Measurements from ENCODE around the gene APOL3.
"Not testable (repeated sequence)": the region's sequence is repeated elsewhere in the genome, so short reads cannot be mapped to it uniquely, and the experiment has no call there.

The APOL3 gene

GRCh38 chr22:36131907-36132306 is 28.6 kb downstream of the APOL3 start:
- no peak for DNase-seq

GRCh38 chr22:36129486-36130388 is 30.8 kb downstream of the APOL3 start:
- no peak for DNase-seq

DNA sequence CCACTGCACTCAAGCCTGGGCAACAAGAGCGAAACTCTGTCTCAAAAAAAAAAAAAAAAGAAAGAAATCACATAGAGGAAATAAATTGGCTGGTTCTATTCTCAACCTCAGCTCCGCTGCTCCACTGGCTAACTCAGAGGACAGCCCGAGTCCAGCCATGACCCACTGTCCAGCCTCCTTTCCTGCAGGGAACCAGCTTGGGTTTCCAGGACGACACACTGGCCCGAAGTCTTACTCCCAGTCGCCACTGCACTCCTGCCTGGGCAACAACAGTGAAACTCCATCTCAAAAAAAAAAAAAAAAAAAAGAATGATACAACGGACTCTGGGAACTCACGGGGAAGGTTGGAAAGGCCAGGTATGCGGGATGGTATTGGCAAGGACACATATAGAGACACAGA is 31.5 kb downstream of the APOL3 start:
- DNase-seq = no peak

GRCh38 chr22:36125994-36126531 is 34.5 kb downstream of the APOL3 start:
- no peak for DNase-seq

GRCh38 chr22:36125434-36125833 is 35.1 kb downstream of the APOL3 start:
- no peak for DNase-seq

DNA sequence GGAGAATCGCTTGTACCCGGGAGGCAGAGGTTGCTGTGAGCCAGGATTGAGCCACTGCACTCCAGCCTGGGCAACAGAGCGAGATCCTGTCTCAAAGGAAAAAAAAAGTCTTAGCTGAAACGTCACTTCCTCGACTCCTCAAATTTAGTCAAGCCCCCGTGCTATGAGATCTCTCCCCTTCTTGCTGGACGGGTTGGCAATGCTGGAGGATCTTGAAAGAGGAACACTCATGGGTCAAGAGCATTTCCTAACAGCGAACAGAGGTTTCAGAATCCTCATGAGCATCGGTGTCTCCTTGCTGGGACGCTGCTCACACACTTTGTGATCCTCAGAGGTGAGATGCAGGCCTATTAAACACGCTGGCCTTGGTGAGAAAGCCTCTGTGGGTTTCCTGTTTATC is 35.9 kb downstream of the APOL3 start:
- DNase-seq = no peak

- DNase-seq = peak; percentile 90
Observed at GRCh38 chr22:36123673-36124630, 36.6 kb downstream of the APOL3 start.

- DNase-seq = not testable (repeated sequence)
Observed at GRCh38 chr22:36120621-36121351, 39.8 kb downstream of the APOL3 start.

DNA sequence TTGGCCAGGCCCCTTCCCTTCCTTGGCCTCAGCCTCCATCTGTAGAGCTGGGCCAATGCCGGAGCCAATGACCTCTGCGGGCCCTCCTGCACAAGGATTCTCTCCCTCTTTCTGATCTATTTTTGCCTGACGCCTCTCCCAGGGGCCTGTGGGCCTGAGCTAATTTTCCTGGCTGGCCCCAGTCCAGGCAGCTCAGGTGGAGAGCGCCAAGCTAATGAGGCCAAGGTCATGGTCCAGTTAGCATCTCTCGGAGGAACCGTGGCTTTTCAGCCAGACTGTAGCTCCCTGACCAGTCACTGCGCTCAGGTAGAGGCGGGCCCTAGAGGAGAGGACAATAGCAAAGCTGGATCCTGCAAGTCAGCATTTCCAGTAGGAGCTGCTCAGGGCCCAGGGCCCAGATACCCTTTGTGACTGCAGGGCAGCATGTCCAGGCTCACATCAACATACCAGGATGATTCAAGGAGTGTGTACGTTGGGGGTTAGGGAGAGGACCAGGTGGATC is 43.5 kb downstream of the APOL3 start:
- no peak for DNase-seq

- no peak for DNase-seq
Observed at GRCh38 chr22:36116127-36116526, 44.4 kb downstream of the APOL3 start.

- no peak for DNase-seq
Observed at GRCh38 chr22:36113121-36113520, 47.4 kb downstream of the APOL3 start.

DNA sequence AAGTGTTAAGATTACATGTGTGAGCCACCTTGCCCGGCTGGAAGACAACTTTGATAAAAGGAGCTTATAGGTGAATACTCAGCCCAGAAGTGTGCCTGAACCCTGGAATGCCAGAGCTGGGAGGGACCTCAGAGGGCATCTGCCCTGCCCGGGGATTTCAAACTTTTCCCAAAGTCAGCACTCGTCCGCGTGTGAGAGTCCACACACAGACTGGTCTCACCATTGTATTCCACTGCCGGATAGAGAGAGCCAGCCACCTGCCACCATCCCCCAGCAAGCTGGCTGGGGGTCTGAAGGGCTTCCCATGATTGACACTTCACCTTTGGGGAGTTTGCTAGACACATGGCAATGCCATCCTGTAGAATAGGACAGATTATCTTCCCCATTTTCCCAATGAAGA is 49.2 kb downstream of the APOL3 start:
- DNase-seq = no peak

GRCh38 chr22:36110306-36110881 is 50.2 kb downstream of the APOL3 start:
- no peak for DNase-seq

GRCh38 chr22:36107436-36107835 is 53.1 kb downstream of the APOL3 start:
- no peak for DNase-seq

GRCh38 chr22:36106910-36107309 is 53.6 kb downstream of the APOL3 start:
- DNase-seq = no peak

DNA sequence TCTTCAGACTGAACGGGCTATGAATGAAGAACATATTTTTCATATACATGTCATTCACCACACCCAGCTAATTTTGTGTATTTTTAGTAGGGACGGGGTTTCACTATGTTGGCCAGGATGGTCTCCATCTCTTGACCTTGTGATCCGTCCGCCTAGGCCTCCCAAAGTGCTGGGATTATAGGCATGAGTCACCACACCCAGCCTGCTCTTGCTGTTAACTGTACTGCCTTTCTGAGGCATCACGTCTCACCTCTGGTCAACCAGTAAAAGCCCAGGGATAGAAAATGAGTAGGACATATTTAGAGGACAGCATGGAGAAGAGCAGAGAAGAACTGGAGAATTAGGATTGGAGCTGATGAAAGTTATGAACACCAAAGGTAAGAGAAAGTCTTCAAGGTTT is 55.6 kb downstream of the APOL3 start:
- no peak for DNase-seq

DNA sequence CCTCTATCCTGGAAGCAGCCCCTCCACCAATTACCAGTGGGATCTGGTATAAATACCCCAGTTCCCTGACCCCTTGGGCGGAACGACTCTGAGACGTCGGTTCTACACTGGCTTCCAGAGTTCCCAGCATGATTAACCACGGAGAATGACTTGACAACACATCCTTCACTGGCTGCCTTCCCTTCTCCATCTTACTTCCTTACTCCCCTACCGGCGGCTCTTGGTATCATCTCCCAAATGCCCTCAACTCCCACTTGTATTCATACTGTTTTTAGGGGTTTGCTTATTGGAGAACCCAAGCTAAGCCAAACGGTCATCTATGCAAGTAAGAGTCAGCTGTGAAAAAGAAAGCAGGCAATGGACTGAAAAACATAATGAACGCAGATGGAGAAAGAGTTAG is 56.1 kb downstream of the APOL3 start:
- no peak for DNase-seq

DNA sequence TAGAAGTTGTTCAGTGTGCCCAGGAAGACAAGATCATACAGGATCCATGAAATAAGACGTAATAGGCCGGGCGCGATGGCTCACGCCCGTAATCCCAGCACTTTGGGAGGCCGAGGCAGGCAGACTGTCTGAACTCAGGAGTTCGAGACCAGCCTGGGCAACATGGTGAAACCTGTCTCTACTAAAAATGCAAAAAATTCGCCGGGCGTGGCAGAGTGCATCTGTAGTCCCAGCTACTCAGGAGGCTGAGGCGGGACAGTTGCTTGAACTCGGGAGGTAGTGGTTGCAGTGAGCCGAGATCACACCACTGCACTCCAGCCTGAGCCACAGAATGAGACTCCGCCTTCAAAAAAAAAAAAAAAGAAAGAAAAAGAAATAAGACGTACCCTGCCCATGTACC is 56.7 kb downstream of the APOL3 start:
- no peak for DNase-seq

DNA sequence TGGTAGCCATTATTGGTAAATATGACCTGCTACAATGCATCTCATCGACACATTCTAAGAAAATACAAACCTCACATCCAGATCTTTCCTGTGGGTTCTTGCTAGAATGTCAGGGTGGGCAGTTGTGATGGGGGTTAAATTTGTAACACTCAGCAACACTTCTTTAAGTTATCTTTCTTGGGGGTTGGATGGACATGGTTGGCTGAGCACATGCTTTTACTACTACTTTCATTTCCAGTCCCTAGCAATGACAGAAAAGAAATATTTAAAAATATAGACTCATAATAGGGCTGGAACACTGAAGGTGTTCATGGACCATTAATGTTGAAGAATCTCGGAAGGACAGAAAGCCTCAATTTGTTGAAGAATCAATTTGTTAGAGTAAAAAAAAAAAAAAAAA is 57.6 kb downstream of the APOL3 start:
- no peak for DNase-seq

DNA sequence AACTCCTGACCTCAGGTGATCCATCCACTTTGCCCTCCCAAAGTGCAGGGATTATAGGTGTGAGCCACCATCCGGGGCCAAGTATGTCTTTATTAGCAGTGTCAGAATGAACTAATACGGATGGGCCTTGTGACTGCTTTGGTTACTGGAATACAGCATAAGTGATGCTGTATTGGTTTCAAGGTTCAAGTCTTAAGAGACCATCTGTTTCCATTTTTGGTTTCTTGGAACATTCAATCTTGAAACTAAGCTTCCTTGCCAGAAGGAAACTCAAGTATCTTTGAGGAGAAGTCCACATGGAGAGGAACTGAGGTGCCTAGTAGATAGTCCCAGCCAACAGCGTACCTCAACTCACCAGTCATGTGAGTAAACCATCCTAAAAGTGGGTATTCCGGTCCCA is 58.8 kb downstream of the APOL3 start:
- DNase-seq = no peak

DNA sequence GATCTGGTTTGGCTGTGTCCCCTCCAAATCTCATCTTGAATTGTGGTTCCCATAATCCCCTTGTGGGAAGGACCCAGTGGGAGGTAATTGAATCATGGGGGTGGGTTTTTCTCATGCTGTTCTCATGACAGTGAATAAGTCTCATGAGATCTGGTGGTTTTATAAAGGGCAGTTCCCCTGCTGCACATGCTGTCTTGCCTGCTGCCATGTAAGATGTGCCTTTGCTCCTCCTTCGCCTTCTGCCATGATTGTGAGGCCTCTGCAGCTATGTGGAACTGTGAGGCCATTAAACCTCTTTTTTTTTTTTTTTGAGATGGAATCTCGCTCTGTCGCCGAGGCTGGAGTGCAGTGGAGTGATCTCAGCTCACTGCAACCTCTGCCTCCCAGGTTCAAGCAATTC is 59.6 kb downstream of the APOL3 start:
- DNase-seq = not testable (repeated sequence)

DNA sequence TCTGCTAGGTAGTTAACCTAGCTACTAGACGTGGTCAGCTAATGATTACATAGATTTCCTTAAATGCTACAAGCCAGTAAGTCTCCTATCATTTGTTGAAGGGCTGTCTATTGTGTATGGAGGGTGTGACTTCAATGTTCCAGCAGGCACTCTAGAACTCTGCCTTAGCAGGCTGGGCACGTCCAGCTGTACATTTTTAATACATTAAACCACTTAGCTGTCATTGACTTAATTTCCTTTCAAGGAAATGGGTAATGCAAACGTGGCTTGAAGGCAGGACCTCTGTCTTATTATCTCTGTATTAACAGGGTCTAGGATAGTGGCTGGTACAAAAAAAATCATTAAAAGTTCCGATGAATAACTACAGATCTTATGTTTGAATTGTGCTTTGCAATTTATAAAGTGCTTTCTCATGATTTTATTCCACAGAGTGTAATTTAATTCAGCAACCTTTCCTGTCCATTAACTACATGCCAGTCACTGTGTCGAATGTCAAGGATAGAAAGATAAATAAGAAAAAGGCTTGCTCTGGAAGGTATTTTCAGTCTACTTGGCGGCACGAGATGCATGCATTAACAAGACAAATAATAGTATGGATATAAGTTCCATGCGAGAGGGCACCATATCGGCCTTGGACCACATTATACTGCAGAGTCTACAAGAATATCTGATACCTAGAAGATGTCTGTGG is 60.3 kb downstream of the APOL3 start:
- DNase-seq = no peak

All from NCI-H1092 (cell line).